Osteocyte (in vitro differentiated cells): ENCODE measurements around the gene ANKRD7. TPM values are rescaled to one million over a fixed set of nuclear protein-coding genes. Genes with fewer than 3 reads are reported as not detected.
"Not testable (repeated sequence)": the region's sequence is repeated elsewhere in the genome, so short reads cannot be mapped to it uniquely, and the experiment has no call there.

ENCODE experiments used
- DNase-seq: peaks from one replicate; pipeline ENCODE4 v3.0.0; 2021; ENCODE audit warnings: mixed read lengths; ENCODE audit not compliant: unreplicated experiment; ENCODE audit errors: extremely low spot score
- H3K27ac Mint-ChIP-seq: one replicate; pipeline ENCODE4 v1.8.0; 2021; ENCODE audit warnings: mild to moderate bottlenecking, mixed read lengths; ENCODE audit not compliant: unreplicated experiment
- H3K27me3 Mint-ChIP-seq: one replicate; pipeline ENCODE4 v1.8.0; 2021; ENCODE audit warnings: mixed read lengths; ENCODE audit not compliant: unreplicated experiment
- H3K36me3 Mint-ChIP-seq: one replicate; pipeline ENCODE4 v1.8.0; 2021; ENCODE audit warnings: mixed read lengths; ENCODE audit not compliant: unreplicated experiment
- H3K4me1 Mint-ChIP-seq: one replicate; pipeline ENCODE4 v1.8.0; 2021; ENCODE audit warnings: mixed read lengths; ENCODE audit not compliant: unreplicated experiment
- H3K4me3 Mint-ChIP-seq: one replicate; pipeline ENCODE4 v1.8.0; 2021; ENCODE audit warnings: mild to moderate bottlenecking, moderate library complexity, mixed read lengths; ENCODE audit not compliant: unreplicated experiment
- H3K9me3 Mint-ChIP-seq: one replicate; pipeline ENCODE4 v1.8.0; 2021; ENCODE audit warnings: mixed read lengths; ENCODE audit not compliant: unreplicated experiment
- total RNA-seq: library from RNA; stranded (reverse); gene quantifications from 2 replicates; pipeline ENCODE4 v1.2.1, GENCODE V29; 2021
- TF ChIP-seq, protein P1 (sequence below): fragments of 200-600 bp; sonication (generic); IDR thresholded peaks from 2 replicates; pipeline ENCODE4 v1.5.0; 2021; ENCODE audit warnings: antibody characterized with exemption, mild to moderate bottlenecking, moderate library complexity

The ANKRD7 gene
- total RNA-seq, 1 donor from 2014 or later = not detected

GRCh38 chr7:118233799-118234198 is 9.3 kb downstream of the ANKRD7 start:
- Mint-ChIP-seq H3K27ac (no peak overlapping the region), H3K36me3 (no peaks in the 10 kb centered on the region), H3K4me3 (no peak overlapping the region), H3K4me1 (no peaks in the 10 kb centered on the region), H3K9me3 (no peaks in the 10 kb centered on the region), H3K27me3 (no peaks in the 10 kb centered on the region)
- no peak for DNase-seq
- TF ChIP-seq, protein P1, sequence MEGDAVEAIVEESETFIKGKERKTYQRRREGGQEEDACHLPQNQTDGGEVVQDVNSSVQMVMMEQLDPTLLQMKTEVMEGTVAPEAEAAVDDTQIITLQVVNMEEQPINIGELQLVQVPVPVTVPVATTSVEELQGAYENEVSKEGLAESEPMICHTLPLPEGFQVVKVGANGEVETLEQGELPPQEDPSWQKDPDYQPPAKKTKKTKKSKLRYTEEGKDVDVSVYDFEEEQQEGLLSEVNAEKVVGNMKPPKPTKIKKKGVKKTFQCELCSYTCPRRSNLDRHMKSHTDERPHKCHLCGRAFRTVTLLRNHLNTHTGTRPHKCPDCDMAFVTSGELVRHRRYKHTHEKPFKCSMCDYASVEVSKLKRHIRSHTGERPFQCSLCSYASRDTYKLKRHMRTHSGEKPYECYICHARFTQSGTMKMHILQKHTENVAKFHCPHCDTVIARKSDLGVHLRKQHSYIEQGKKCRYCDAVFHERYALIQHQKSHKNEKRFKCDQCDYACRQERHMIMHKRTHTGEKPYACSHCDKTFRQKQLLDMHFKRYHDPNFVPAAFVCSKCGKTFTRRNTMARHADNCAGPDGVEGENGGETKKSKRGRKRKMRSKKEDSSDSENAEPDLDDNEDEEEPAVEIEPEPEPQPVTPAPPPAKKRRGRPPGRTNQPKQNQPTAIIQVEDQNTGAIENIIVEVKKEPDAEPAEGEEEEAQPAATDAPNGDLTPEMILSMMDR = no peak

- Mint-ChIP-seq H3K4me3 (no peak overlapping the region), H3K4me1 (no peaks in the 10 kb centered on the region), H3K27me3 (peaks cover 3% of the 10 kb centered on the region), H3K9me3 (no peaks in the 10 kb centered on the region), H3K27ac (no peak overlapping the region), H3K36me3 (no peaks in the 10 kb centered on the region)
- TF ChIP-seq, protein P1 = no peak
- no peak for DNase-seq
Observed at GRCh38 chr7:118239014-118239413, 14.5 kb downstream of the ANKRD7 start.

DNA sequence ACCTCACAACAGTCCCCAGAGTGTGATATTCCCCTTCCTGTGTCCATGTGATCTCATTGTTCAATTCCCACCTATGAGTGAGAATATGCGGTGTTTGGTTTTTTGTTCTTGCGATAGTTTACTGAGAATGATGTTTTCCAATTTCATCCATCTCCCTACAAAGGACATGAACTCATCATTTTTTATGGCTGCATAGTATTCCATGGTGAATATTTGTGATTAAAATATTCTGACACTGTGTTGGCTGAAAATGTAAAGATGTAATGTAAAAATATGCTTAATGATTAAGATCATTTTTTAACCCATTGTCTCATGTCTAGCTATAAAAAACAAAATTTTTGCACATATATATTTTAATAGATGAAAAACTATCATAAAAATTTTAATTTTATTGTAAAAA is 15.8 kb downstream of the ANKRD7 start:
- H3K36me3 Mint-ChIP-seq, H3K4me3 Mint-ChIP-seq, H3K9me3 Mint-ChIP-seq, H3K4me1 Mint-ChIP-seq, H3K27me3 Mint-ChIP-seq, H3K27ac Mint-ChIP-seq, DNase-seq: not testable (repeated sequence)

GRCh38 chr7:118243695-118244094 is 19.2 kb downstream of the ANKRD7 start:
- Mint-ChIP-seq H3K27ac (no peak overlapping the region), H3K9me3 (no peaks in the 10 kb centered on the region), H3K4me1 (no peaks in the 10 kb centered on the region), H3K4me3 (no peak overlapping the region), H3K27me3 (peaks cover 3% of the 10 kb centered on the region), H3K36me3 (no peaks in the 10 kb centered on the region)
- DNase-seq = no peak
- TF ChIP-seq, protein P1 = no peak

DNA sequence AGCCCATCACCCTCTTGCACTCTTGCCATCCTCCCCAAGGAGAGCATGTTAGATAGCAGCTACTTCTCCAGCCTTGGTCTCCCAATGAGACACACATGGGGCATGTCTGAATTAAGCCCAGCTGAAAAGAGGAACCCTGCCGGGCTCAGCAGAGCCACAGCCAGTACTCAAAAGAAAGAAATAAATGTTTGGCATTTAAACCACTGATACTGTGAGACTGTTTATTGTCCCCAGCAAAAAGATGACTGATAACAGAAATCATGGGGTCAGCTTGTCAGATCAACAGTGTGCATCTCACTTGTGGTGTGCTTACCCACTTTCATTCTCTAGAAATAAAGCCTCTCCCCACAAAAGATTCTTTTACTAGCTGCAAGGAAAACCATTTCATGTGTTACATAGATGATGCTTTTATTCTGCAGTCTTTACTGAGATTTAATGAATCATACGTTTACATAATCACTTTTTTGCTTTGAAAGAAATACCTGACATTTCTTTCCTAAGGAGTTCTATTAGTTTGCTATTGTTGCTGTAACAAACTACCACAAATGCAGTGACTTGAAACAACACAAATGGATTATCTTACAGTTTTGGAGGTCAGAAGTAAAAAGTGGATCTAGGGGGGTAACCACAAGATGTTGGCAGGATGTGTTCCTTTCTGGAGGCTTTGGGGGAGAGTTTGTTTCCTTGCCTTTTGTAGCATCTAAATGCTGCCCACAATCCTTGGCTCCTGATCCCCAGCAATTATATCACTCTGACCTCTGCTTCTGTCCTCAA is 20.9 kb downstream of the ANKRD7 start:
- H3K27me3 Mint-ChIP-seq = peaks cover 10% of the 10 kb centered on the region
- no peaks in the 10 kb centered on the region for H3K4me1 Mint-ChIP-seq
- no peak overlapping the region for H3K4me3 Mint-ChIP-seq
- TF ChIP-seq, protein P1 = no peak
- no peaks in the 10 kb centered on the region for H3K9me3 Mint-ChIP-seq
- H3K36me3 Mint-ChIP-seq = no peaks in the 10 kb centered on the region
- DNase-seq = no peak
- no peak overlapping the region for H3K27ac Mint-ChIP-seq
